IPS-NIHi11 (cell line): Measurements from ENCODE around the gene CHST1.

Source experiments
- DNase-seq: peaks from one replicate; pipeline ENCODE4 v3.0.0; 2012; ENCODE audit warnings: mixed read lengths, low spot score

Gene CHST1

GRCh38 chr11:45674481-45675190 is 9.2 kb upstream of the CHST1 start:
- no peak for DNase-seq

- no peak for DNase-seq
Observed at GRCh38 chr11:45673441-45673840, 8.0 kb upstream of the CHST1 start.

DNA sequence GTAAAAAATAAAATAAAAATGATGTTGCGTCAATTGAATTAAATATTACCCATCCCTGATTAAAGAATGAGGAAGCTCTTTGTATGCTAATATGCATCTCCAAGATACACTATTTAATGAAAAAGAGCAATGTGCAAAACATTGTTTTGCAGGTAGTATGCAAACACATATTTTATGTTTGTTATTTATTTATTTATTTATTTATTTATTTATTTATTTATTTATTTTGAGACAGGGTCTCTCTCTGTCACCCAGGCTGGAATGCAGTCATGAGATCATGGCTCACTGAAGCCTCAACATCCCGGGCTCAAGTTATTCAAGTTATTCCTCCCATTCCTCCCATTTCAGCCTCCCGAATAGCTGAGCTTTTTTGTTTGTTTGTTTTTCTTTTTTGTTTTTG is 7.2 kb upstream of the CHST1 start:
- DNase-seq: no peak

DNA sequence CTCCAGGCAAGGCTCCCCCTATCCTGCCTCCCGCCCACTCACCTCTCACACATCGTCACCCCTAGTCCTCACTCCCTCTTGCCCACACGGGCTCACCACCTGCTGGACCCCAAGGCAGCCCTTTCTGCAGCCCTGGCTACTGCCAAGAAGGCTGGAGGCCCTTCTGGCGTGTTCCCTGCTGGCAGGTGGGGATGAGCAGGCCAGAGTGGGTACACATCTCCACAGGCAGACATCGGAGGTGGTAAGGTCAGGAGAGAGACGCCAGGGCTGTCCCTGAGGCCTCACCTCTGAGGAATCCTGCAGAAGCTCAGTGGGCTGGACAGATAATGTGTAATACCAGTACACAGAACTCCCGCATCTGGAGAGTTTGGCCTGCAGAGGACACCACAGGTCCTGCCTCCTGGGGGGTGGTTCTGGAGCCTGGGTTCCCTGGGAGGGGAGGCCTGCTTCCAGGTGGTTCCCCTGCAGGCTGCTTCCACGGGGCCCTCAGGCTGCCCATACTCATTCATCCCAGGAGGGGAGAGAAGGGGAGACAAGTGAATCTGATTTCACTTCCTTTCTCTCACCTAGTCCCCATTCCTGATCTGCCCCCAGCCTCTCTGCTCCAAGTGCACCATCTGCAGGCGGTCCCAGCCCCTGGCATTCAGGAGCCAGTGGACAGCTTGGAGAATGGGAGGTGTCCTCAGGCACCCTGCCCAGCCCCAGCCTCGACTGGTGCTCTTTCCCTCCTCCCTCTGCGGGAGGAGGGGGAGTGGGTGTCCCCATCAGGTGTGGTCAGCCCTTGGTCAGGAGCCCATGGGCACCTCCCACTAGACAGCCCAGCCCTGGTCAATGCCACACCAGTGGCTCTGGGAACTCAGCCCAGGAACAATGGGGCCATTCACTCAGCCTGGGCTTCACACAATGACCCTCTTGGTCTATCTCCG is 6.1 kb upstream of the CHST1 start:
- no peak for DNase-seq

GRCh38 chr11:45670386-45671135 is 5.1 kb upstream of the CHST1 start:
- DNase-seq: no peak

- DNase-seq: no peak
Observed at GRCh38 chr11:45669956-45670355, 4.5 kb upstream of the CHST1 start.

DNA sequence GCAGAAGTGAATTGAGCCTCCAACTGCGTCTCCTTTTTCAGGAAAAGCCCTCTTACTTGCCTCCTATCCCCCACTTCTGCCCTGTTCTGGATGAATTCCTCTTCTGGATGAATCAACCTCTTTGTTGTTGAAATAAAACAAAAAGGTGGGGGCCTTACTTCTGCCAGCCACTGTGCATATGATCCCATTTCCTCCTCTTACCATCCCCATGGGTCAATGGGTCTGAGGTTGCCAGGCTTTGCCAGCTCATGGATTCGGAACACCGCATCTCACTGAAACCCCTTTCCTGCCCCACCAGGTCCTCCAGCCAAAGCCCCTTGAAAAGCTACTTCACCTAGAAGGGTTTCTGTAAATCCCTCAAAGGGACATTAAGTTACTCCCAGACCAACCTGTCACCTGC is 3.7 kb upstream of the CHST1 start:
- no peak for DNase-seq

DNA sequence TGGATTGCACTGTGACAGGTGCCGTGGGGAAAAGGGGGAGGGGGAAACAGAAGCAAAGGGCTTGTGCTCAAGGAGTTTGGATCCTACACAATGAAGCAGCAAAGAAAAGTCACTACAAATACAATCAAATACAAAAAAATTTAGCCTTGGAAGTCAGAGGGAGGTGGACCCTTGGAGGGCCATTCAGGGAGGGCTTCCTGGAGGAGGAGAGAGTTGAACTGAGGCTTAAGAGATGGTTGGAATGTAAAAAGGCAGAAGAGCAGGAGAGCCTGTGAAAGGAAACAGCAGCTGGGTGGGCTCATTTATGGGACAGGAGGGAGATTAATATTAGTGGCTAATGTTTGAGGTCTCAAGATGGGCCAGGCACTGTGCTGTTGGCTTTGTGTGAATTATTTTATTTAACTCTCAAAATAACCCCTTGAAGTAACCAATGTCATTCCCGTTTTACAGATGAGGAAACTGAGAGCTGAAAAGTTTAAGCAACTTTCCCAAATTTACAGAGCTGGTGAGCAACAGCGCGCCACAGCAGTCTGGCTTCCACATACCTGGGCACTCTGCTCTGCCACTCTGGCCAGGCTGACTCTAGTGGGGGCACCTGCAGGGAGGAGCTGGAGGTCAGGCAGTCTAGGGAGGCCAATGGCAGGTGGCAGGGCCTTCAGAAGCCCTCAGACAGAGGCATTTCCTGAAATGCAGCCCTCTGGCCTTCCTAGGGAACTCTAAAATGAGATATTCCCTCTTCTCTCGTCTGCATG is 2.7 kb upstream of the CHST1 start:
- DNase-seq: no peak

DNA sequence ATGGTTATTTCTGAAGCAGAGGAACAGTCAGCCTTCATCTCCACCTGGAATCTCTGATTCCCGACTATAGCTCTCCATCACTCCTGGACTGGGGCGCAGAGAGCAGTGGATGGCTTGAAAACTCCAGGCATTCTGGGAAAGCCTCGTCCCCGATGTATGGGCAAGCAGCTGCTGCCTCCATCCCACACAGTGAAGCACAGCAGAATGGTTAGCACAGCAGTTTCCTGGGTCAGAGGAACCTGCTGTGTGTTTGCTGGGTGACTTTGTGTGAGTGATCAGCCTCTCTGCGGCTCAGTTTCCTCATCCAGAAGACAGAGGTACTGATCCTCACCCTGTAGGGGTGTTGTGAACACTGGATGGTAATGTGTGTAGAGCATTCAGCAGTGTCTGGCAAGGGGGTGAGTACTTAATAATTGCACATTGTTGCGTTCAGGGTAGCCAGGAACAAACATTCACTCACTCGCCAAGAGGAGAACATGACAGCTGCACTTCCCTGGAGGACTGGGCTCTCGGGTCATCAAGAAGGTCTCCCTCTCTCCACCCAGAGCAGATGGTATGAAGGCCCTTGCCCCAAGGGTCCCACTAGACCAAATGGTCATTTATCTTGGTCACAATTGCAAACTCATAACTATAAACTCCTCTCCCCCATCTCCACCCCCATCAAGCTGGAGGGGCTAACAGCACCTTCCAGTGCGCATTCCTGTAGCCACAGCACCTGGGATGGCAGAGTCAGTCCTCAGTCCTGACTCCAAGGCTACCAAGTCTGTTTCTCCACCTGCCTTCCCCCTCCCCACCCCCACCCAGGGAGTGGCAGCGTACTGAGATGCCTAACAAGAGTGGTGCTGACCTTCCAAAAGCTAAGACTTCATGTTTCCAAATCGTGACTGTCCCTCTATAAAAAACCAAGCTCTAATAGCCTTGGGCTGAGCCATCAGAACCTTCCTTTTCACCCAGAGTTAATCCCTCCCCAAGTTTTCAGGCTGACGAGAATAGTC is 1.5 kb upstream of the CHST1 start:
- DNase-seq: no peak

- no peak for DNase-seq
Observed at GRCh38 chr11:45665933-45666647, 668 bp upstream of the CHST1 start.

GRCh38 chr11:45664376-45665205 is 831 bp downstream of the CHST1 start:
- peak; percentile 64 for DNase-seq

DNA sequence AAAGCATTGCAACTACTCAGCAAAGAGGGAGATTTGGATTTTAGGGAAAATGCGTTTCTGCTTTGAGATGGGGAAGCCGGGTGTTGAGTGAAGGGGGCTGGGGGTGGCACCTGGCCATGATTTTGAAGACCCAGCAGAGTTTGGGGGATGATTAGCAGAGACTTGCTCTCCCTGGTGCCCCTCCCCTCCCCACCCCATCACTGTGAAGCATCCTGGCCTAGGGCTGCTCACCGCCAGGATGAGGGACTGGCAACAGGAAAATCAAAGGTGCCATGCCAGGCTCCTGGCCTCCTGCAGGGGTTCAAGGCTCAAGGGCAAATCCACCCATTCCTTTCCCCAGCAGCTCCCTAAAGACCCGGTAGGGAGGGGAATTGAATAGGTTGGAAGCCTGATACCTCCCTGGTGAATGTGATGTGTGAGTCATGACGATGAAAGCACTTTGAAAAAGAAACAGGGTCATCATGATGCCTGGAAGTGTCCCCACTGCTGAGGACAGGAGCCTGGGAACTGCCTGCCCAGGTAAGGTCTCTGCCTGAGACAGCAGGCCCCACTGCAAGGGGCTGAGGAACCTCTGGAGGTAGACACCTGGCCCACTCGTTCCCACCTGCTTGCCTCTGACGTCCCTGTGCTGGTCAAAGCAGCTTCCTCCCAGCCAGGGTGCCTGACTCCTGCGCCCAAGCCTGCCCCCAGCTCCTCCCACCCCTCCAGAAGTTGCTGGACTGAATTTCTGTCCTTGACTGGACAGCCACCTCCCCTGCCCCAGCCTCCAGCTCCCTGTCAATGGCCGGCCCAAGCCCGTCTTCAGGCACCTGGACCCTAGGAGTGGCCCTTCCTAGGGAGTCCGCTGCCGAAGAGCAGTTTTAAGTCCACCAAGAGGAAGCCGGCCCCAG is 1.7 kb downstream of the CHST1 start:
- no peak for DNase-seq

DNA sequence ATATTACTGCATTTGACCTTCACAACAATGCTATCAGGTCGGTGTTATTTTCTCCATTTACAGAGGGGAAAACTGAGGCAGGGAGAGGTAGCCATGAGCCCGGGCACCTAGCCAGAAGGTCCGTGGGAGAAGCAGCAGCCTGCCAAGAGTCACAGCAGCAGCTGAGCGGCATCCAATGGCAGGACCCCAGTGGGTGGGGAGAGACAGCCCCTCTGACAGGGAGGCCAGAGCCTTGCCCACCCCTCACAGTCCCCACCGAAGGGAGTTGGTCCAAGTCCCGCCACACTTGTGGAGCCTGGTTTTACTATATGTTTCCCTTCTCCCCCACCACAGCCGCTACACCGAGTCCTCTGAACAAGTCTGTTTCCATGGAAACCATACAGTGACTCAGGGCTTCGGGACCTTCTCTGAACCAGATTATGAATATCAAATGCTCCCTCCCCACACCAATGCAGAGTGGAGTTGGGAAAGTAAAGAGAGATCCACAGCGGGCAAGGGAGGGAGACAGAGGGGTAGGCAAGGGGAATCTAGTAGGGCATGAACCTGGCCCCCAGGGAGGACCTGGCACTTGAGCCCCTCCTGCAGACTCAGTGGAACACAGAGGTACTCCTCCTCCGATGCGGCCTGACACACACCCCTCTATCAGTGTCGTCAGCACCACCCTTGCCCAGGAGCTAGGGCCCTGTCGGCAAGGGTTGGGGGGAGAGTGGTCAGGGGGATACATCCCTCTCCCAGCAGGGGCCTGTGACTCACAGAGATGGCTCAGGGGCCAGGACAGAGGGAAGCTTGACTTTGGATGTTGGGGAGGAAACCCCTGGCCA is 2.5 kb downstream of the CHST1 start:
- DNase-seq: no peak

GRCh38 chr11:45662096-45662664 is 3.2 kb downstream of the CHST1 start:
- no peak for DNase-seq

DNA sequence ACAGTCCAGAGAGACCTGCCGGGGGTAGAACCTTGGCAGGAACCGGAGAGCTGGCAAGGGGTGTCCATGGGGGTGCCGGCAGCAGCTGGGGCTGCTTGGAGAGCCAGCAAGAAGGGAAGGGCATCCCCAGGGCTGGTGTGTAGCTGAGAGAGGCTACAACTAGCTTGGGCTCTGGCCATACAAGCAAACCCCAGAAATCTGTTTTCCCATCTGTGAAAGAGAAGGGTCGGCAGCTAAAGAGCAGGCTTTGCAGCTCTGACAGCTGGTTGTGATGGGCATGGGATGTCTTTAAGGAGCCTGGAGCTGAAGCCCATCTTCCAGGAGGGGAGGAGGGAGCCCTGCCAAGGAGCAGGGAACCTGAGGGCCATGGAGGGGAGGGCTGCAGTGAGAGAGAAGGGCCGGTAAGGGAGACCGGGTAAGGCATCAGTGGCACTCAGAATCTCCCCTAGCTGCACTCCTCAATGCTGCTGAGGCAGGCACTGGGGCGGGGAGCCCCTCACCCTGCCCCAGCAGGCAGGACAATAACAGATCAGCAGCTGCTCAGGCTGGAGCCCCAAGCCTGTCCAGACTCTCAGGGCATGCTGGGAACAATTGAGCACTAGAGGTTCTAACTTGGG is 3.9 kb downstream of the CHST1 start:
- DNase-seq: no peak

GRCh38 chr11:45660729-45661438 is 4.5 kb downstream of the CHST1 start:
- no peak for DNase-seq
